CD4-positive, alpha-beta T cell treated with Interferon alpha-2 for 1 hour (primary cell): ENCODE measurements around the gene FRY.
A peak's percentile ranks its signal among the peaks of the same experiment; 100 is the strongest.

Source experiments
- DNase-seq, 2 donors: peaks; one replicate each; pipeline ENCODE4 v3.0.0-alpha.2; 2020 to 2022

FRY gene

DNA sequence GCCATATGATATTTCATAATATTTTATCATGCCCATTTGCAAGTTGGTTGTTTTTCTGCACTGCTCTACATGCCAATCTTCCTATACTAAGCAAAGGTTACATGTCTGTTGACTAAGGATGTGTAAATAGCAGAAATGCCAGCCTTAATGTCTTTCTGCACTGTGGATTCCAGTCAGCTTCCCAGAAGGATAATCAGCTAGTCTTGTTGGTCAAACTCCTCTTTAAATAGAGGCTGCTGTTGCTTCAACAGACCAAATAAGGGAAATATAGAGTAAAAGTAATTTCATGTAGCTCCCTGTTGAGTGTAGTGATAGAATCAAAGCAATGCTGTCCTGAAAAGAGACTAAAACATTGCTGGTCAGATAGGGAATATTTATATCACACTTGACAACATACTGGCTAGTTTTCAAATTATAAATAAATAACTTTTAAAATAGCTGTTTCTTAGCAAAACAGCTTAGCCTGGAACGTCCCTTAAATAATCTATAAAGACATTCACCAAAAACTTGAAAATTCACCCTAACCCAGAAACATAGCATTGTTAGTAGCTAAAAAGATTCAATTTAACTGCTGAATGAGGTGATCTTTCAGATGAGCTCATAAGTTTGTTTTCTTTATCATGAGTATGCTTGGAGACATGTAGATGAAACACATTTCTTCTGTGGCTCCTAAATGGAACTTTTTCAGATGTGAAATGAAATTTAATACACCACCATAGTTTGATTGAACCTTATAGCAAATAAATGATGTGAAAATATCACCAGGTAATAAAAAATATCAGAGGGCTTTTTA is 56.6 kb downstream of the FRY start:
- DNase-seq, result no peak

GRCh38 chr13:32092496-32092895 is 60.9 kb downstream of the FRY start:
- DNase-seq, result no peak

DNA sequence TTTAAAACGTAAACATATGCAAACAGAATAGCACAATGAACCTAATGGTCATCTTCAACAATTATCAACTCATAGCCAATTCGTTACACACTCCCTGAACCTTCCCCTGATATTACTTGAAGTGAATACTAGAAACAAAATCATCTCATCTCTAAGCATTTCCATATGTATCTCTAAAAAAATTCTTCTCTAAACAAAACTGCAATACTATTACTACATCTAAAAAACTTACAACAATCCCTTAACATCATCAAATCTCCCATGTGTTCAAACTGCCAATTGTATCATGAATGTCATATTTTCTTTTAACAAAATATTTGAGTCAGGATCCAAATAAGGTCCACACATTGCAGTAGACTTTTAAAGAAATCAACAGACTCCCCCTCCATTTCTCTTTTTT is 61.4 kb downstream of the FRY start:
- DNase-seq, result no peak

DNA sequence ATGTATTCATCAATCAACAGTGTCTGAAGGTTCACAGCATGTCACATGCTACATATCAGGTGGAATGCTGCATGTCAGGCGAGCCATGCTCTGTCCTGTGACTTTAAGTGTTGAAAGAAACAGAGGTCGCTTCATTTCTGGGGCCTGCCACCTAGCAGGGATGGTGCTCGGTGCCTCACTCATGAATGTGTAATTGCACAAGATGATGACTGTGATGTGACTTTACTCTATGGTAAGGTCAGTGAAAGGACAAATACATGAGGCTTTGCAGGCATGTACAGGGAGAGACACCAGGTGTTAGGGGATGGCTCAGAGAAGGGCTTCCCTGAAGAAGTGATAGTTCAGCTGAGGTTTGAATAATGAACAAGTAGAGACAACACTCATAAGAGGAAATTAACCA is 66.7 kb downstream of the FRY start:
- DNase-seq, result no peak

DNA sequence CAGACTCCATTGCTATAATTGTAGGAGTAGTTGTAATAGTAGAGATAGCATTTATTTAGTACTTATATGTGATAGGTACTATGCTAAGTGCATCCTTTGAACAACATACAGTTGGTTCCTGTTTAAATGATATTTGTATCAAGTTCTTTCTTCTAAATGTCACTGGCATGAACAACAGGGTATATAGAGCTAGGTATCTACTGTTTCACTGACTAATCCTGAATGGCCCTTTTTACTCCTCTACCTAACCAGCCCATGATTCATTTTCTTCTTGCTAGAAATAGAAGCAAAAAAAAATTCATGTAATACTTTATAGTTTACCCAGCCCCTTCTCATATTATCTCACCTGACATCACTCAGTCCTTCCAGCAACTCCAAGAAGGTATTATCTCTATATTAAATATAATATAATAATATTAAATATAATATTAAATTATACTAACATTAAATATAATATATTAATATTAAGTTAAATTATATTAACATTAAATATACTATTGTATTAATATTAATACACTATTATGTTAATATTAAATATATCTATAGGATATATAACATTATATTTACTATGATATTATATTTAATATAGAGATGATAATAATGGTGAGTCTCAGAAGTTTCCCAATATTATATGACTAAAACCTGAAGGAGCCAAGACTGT is 74.2 kb downstream of the FRY start:
- DNase-seq, result no peak

DNA sequence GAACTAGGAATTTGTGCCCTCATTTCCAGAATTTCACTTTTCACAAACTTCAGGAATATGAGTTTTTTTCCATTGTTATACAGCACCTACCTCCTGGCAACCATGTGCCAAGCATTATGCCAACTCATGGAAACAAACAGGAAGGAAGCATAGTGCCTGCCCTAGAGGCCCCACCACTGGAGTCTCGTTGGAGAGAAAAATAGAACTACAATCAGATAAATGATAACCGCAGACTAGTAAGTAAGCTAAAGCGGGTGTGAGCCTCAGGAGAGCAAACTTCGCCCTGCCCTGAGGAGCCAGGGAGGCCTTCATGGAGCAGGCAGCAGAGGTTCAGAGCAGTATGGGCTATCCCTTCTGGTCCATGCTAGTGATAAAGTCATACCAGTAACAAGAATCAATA is 75.9 kb downstream of the FRY start:
- no peak for DNase-seq

DNA sequence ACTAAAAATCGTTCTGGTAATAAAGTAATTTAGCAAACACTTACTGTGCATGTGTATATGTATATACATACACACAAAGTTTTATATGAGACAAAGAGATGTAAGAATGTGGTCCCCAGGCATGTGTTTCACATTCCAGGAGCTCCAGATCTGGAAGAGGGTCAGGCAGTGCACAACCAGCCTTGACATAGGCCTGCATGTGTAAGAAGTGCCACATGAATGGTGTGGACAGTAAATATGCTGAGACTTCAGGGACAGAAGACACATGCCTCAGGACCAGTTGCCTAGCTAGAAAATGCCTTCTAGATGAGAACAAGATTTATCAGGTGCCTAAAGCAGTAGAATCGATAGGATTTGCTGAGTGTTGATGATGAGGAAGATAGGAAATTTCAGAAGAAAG is 76.4 kb downstream of the FRY start:
- DNase-seq, result no peak

DNA sequence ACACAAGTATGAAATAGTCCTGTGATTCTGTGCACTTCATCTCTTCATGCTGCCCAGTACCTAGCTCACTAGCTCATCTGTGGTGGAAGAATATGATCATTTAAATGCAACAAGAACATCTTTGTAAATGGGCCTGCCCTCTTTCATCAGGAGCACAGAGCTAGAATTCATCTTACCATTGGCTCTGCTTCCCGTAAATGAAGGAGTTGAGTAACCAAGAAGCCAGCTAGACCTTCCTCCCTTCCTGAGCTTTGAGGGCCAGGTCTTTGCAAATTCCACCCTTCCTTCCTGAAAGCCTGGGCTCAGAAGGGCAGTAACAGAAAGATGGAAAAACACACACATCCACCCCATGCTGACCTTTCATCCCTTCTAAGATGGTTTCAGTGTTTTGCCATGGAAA is 82.0 kb downstream of the FRY start:
- no peak for DNase-seq

GRCh38 chr13:32114284-32114950 is 82.8 kb downstream of the FRY start:
- no peak for DNase-seq

GRCh38 chr13:32115066-32115465 is 83.5 kb downstream of the FRY start:
- DNase-seq, result no peak

DNA sequence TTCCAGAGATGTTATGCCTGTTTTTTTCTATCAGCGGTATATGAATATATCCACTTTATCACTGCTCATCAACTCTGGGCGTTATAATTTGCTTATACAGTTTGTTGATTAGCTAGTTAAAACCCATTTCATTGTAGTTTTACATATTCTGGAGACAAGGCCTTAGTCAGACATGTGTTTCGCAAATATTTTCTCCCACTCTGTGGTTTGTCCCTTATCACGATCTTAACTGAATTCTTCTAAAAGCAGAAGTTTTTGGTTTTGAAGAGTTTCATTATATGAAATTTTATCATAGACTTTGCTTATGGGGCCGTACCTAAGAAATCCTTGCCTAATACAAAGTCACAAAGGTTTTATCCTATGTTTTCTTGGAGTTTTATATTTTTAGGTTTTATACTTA is 84.6 kb downstream of the FRY start:
- no peak for DNase-seq

DNA sequence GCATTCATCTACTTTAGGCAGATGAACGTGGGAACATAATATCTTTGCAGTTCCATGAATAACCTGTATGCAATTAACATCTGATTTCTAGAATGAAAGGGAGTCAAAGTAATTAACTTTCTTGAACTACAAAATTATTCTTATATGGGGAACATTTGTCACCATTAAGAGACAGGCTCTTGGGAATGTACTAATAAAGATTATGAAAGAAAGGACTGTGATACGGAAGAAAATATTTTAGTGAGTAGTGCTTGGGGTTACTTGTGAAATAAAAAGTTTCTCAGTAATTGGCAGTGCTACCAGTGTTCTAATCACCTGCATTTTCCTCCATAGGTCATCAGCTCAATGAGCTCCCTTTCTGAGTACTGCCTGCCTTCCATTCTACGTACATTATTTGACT is 85.4 kb downstream of the FRY start:
- DNase-seq, result no peak

- DNase-seq, result peak in 1 of 2 donors; percentile 7
These were observed 86.1 kb downstream of the FRY start for GRCh38 chr13:32117701-32118100.

- DNase-seq, result no peak
These were observed 89.7 kb downstream of the FRY start for GRCh38 chr13:32121316-32121715.

- no peak for DNase-seq
These were observed 93.2 kb downstream of the FRY start for GRCh38 chr13:32124743-32125142.

- DNase-seq, result no peak
These were observed 93.7 kb downstream of the FRY start for GRCh38 chr13:32125221-32125689.

GRCh38 chr13:32125751-32126150 is 94.2 kb downstream of the FRY start:
- DNase-seq, result no peak

DNA sequence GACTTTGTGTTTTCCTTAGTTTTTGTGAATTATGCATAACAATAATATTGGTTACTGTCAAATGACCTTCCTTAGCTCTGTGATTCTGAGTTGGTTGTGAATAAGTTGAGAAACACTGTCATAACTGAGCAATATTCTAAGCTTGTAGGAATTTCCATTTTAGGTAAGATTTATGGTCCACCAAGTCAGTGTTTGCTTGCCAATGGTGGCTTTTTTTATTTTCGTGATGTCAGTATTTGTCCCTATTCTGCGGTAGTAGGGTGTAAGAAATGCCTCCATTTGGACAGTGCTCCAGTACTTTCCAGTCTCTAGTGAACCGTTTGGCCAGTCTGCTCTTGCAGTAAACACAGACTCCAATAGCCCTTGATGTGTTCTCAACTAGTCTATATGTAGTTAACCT is 94.7 kb downstream of the FRY start:
- no peak for DNase-seq

DNA sequence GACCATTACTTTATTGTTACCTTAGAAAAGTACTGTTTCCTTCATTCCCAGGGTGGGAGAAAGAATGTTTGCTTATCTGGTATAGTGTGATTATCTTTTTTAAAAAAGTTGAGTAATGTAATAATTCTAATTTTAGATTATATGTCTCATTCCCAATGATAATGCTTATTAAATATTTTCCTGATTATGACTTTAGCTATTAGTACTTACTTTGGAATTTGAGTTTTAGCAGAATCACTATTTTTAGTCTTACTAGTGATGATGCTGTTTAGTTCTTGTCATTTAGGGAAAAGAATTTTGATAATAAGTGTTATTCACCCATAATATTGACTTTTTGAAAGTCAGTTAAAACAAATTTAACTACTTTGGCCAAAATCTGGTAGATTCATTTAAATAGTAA is 95.2 kb downstream of the FRY start:
- DNase-seq, result no peak

- DNase-seq, result no peak
These were observed 96.1 kb downstream of the FRY start for GRCh38 chr13:32127691-32128090.

- no peak for DNase-seq
These were observed 102.9 kb downstream of the FRY start for GRCh38 chr13:32134241-32135055.

- no peak for DNase-seq
These were observed 103.4 kb downstream of the FRY start for GRCh38 chr13:32135056-32135390.

DNA sequence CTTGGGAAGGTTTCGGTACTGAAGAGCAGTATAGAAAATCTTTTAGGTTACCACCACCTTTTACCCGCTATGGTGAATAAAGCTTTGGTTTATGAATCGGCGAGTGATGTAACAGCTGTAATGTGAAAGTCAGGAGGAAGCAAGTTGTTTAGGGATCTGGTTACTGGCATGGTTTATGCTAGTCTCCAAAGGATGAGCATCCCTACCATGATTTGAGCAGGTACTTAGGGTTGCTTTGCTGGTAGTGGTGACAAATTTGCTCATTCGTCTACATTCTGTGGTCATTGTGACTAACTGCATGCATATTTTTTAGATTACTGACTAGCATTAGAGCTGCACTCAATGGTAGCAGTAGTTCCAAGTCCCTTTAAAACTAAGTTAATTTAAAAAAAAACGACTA is 104.1 kb downstream of the FRY start:
- no peak for DNase-seq
